ENCODE data around the gene DLX5.

Gene DLX5

GRCh38 chr7:97025130-97025499 lies 484 bp upstream of the DLX5 start:
- no peak overlapping the region for H3K9ac ChIP-seq (ENCODE audit: low read depth, low read length)
- peaks cover 15% of the 10 kb centered on the region for H3K4me1 ChIP-seq (ENCODE audit: control insufficient read depth, insufficient read depth, low read length)
- H3K27me3 ChIP-seq (ENCODE audit: control insufficient read depth, insufficient read depth, low read length), result peaks cover 81% of the 10 kb centered on the region
- H3K9me3 ChIP-seq (ENCODE audit: control insufficient read depth, insufficient read depth, low read length), result no peaks in the 10 kb centered on the region
- no peaks in the 10 kb centered on the region for H3K36me3 ChIP-seq (ENCODE audit: control insufficient read depth, insufficient read depth, low read length)
- peak overlapping the region; percentile 55 for H3K4me3 ChIP-seq (ENCODE audit: low read depth, low read length)

- H3K9ac ChIP-seq (ENCODE audit: low read depth, low read length), result no peak overlapping the region
- peaks cover 98% of the 10 kb centered on the region for H3K27me3 ChIP-seq (ENCODE audit: control insufficient read depth, insufficient read depth, low read length)
- H3K36me3 ChIP-seq (ENCODE audit: control insufficient read depth, insufficient read depth, low read length), result no peaks in the 10 kb centered on the region
- peaks cover 15% of the 10 kb centered on the region for H3K4me1 ChIP-seq (ENCODE audit: control insufficient read depth, insufficient read depth, low read length)
- no peaks in the 10 kb centered on the region for H3K9me3 ChIP-seq (ENCODE audit: control insufficient read depth, insufficient read depth, low read length)
- peak overlapping the region; percentile 43 for H3K4me3 ChIP-seq (ENCODE audit: low read depth, low read length)
Observed at GRCh38 chr7:97022491-97023306, 1.9 kb downstream of the DLX5 start.

GRCh38 chr7:97021747-97022490 lies 2.7 kb downstream of the DLX5 start:
- no peaks in the 10 kb centered on the region for H3K36me3 ChIP-seq (ENCODE audit: control insufficient read depth, insufficient read depth, low read length)
- peaks cover 98% of the 10 kb centered on the region for H3K27me3 ChIP-seq (ENCODE audit: control insufficient read depth, insufficient read depth, low read length)
- H3K4me1 ChIP-seq (ENCODE audit: control insufficient read depth, insufficient read depth, low read length), result peaks cover 15% of the 10 kb centered on the region
- no peaks in the 10 kb centered on the region for H3K9me3 ChIP-seq (ENCODE audit: control insufficient read depth, insufficient read depth, low read length)
- peak overlapping the region; percentile 43 for H3K4me3 ChIP-seq (ENCODE audit: low read depth, low read length)
- H3K9ac ChIP-seq (ENCODE audit: low read depth, low read length), result no peak overlapping the region

- peaks cover 98% of the 10 kb centered on the region for H3K27me3 ChIP-seq (ENCODE audit: control insufficient read depth, insufficient read depth, low read length)
- no peaks in the 10 kb centered on the region for H3K9me3 ChIP-seq (ENCODE audit: control insufficient read depth, insufficient read depth, low read length)
- peaks cover 15% of the 10 kb centered on the region for H3K4me1 ChIP-seq (ENCODE audit: control insufficient read depth, insufficient read depth, low read length)
- H3K36me3 ChIP-seq (ENCODE audit: control insufficient read depth, insufficient read depth, low read length), result no peaks in the 10 kb centered on the region
- H3K4me3 ChIP-seq (ENCODE audit: low read depth, low read length), result peak overlapping the region; percentile 43
- no peak overlapping the region for H3K9ac ChIP-seq (ENCODE audit: low read depth, low read length)
Observed at GRCh38 chr7:97020996-97021746, 3.5 kb downstream of the DLX5 start.

- peak overlapping the region; percentile 43 for H3K4me3 ChIP-seq (ENCODE audit: low read depth, low read length)
- H3K9ac ChIP-seq (ENCODE audit: low read depth, low read length), result no peak overlapping the region
- no peaks in the 10 kb centered on the region for H3K36me3 ChIP-seq (ENCODE audit: control insufficient read depth, insufficient read depth, low read length)
- no peaks in the 10 kb centered on the region for H3K9me3 ChIP-seq (ENCODE audit: control insufficient read depth, insufficient read depth, low read length)
- peaks cover 98% of the 10 kb centered on the region for H3K27me3 ChIP-seq (ENCODE audit: control insufficient read depth, insufficient read depth, low read length)
- peaks cover 12% of the 10 kb centered on the region for H3K4me1 ChIP-seq (ENCODE audit: control insufficient read depth, insufficient read depth, low read length)
Observed at GRCh38 chr7:97020601-97020995, 4.0 kb downstream of the DLX5 start.

- Histone ChIP-seq H3K9me3 (ENCODE audit: control insufficient read depth, insufficient read depth, low read length) (no peaks in the 10 kb centered on the region), H3K4me1 (ENCODE audit: control insufficient read depth, insufficient read depth, low read length) (peaks cover 9% of the 10 kb centered on the region), H3K9ac (ENCODE audit: low read depth, low read length) (no peak overlapping the region), H3K4me3 (ENCODE audit: low read depth, low read length) (no peak overlapping the region), H3K27me3 (ENCODE audit: control insufficient read depth, insufficient read depth, low read length) (peaks cover 98% of the 10 kb centered on the region), H3K36me3 (ENCODE audit: control insufficient read depth, insufficient read depth, low read length) (no peaks in the 10 kb centered on the region)
Observed at GRCh38 chr7:97019710-97020225, 4.9 kb downstream of the DLX5 start.

GRCh38 chr7:97018791-97019531 lies 5.7 kb downstream of the DLX5 start:
- Histone ChIP-seq H3K4me3 (ENCODE audit: low read depth, low read length) (no peak overlapping the region), H3K9me3 (ENCODE audit: control insufficient read depth, insufficient read depth, low read length) (no peaks in the 10 kb centered on the region), H3K36me3 (ENCODE audit: control insufficient read depth, insufficient read depth, low read length) (no peaks in the 10 kb centered on the region), H3K4me1 (ENCODE audit: control insufficient read depth, insufficient read depth, low read length) (peaks cover 9% of the 10 kb centered on the region), H3K9ac (ENCODE audit: low read depth, low read length) (no peak overlapping the region), H3K27me3 (ENCODE audit: control insufficient read depth, insufficient read depth, low read length) (peaks cover 99% of the 10 kb centered on the region)

GRCh38 chr7:97018126-97018601 lies 6.5 kb downstream of the DLX5 start:
- no peaks in the 10 kb centered on the region for H3K36me3 ChIP-seq (ENCODE audit: control insufficient read depth, insufficient read depth, low read length)
- H3K9me3 ChIP-seq (ENCODE audit: control insufficient read depth, insufficient read depth, low read length), result no peaks in the 10 kb centered on the region
- no peak overlapping the region for H3K9ac ChIP-seq (ENCODE audit: low read depth, low read length)
- peaks cover 99% of the 10 kb centered on the region for H3K27me3 ChIP-seq (ENCODE audit: control insufficient read depth, insufficient read depth, low read length)
- no peak overlapping the region for H3K4me3 ChIP-seq (ENCODE audit: low read depth, low read length)
- peaks cover 5% of the 10 kb centered on the region for H3K4me1 ChIP-seq (ENCODE audit: control insufficient read depth, insufficient read depth, low read length)

- Histone ChIP-seq H3K36me3 (ENCODE audit: control insufficient read depth, insufficient read depth, low read length) (no peaks in the 10 kb centered on the region), H3K4me1 (ENCODE audit: control insufficient read depth, insufficient read depth, low read length) (peaks cover 2% of the 10 kb centered on the region), H3K27me3 (ENCODE audit: control insufficient read depth, insufficient read depth, low read length) (peaks cover 99% of the 10 kb centered on the region), H3K9me3 (ENCODE audit: control insufficient read depth, insufficient read depth, low read length) (no peaks in the 10 kb centered on the region), H3K4me3 (ENCODE audit: low read depth, low read length) (peak overlapping the region; percentile 54), H3K9ac (ENCODE audit: low read depth, low read length) (no peak overlapping the region)
Observed at GRCh38 chr7:97017192-97018125, 7.2 kb downstream of the DLX5 start.

- H3K27me3 ChIP-seq (ENCODE audit: control insufficient read depth, insufficient read depth, low read length), result peaks cover 99% of the 10 kb centered on the region
- H3K9ac ChIP-seq (ENCODE audit: low read depth, low read length), result no peak overlapping the region
- peak overlapping the region; percentile 54 for H3K4me3 ChIP-seq (ENCODE audit: low read depth, low read length)
- no peaks in the 10 kb centered on the region for H3K9me3 ChIP-seq (ENCODE audit: control insufficient read depth, insufficient read depth, low read length)
- H3K36me3 ChIP-seq (ENCODE audit: control insufficient read depth, insufficient read depth, low read length), result no peaks in the 10 kb centered on the region
- H3K4me1 ChIP-seq (ENCODE audit: control insufficient read depth, insufficient read depth, low read length), result no peaks in the 10 kb centered on the region
Observed at GRCh38 chr7:97016381-97017191, 8.0 kb downstream of the DLX5 start.

Measured in iPS-15b (cell line).